SK-N-SH (cell line): Measurements from ENCODE around the gene SAMD4A. TPM values are rescaled to one million over a fixed set of nuclear protein-coding genes. Genes with fewer than 3 reads are reported as not detected.
A peak's percentile ranks its signal among the peaks of the same experiment; 100 is the strongest.

Source experiments
- CTCF ChIA-PET: fragments of 300-600, 350-600 bp; formaldehyde crosslinking; extraction: SDS; loops from one replicate; lab custom pipeline; 2021; lab: Yijun Ruan, JAX
- POLR2A ChIA-PET: fragments of 350-600 bp; sonication (Branson Sonifier 250); formaldehyde crosslinking; extraction: SDS; loops from one replicate; lab custom pipeline; 2020; ENCODE audit warnings: antibody characterized with exemption, inconsistent platforms; lab: Yijun Ruan, JAX
- DNase-seq: peaks from one replicate; pipeline ENCODE4 v3.0.0; 2012
- H2AFZ ChIP-seq: fragments of 200-600 bp; sonication (generic); 2 replicates; pipeline ENCODE4 v1.8.1; 2016; ENCODE audit warnings: antibody characterized with exemption, mild to moderate bottlenecking, low read depth
- H3F3A ChIP-seq: fragments of 200-600 bp; sonication (generic); replicated peaks from 2 replicates; pipeline ENCODE3; 2016; ENCODE audit warnings: antibody characterized with exemption, mild to moderate bottlenecking; ENCODE audit not compliant: insufficient read depth
- H3K27ac ChIP-seq, 2 experiments: fragments of 200-500 bp in 1 of 2; fragments of 200-600 bp in 1 of 2; sonication (Bioruptor generic) in 1 of 2; sonication (generic), shearing (Covaris generic) in 1 of 2; 2 replicates each; pipeline versions ENCODE4 v1.5.1 to v1.6.1; 2014 to 2016; ENCODE audit warnings: low read depth in 2 of 2, inconsistent platforms in 1 of 2, low read length in 1 of 2, mild to moderate bottlenecking in 1 of 2, mixed read lengths in 1 of 2
- H3K27me3 ChIP-seq: fragments of 200-600 bp; sonication (generic), shearing (Covaris generic); 2 replicates; pipeline ENCODE4 v1.6.1; 2016; ENCODE audit warnings: mixed run types; ENCODE audit not compliant: insufficient read depth
- H3K36me3 ChIP-seq, 2 experiments: fragments of 200-500 bp in 1 of 2; fragments of 200-600 bp in 1 of 2; sonication (Bioruptor generic) in 1 of 2; sonication (generic) in 1 of 2; replicated peaks in 1 of 2; 2 replicates each; pipeline versions ENCODE3 to v1.5.1; 2014 to 2016; ENCODE audit warnings: low read length in 1 of 2, mild to moderate bottlenecking in 1 of 2; ENCODE audit not compliant: insufficient read depth in 2 of 2, control insufficient read depth in 1 of 2
- H3K4me1 ChIP-seq, 2 experiments: fragments of 200-500 bp in 1 of 2; fragments of 200-600 bp in 1 of 2; sonication (Bioruptor generic) in 1 of 2; sonication (generic), shearing (Covaris generic) in 1 of 2; 2 replicates each; pipeline versions ENCODE4 v1.5.1 to v1.6.1; 2014 to 2016; ENCODE audit warnings: low read depth in 1 of 2, low read length in 1 of 2, mixed run types in 1 of 2; ENCODE audit not compliant: insufficient read depth in 2 of 2, control insufficient read depth in 1 of 2
- H3K4me2 ChIP-seq: fragments of 200-600 bp; sonication (generic), shearing (Covaris generic); 2 replicates; pipeline ENCODE4 v1.6.1; 2017; ENCODE audit warnings: mixed run types
- H3K4me3 ChIP-seq, 2 experiments: fragments of 200-500 bp in 1 of 2; fragments of 200-600 bp in 1 of 2; sonication (Bioruptor generic) in 1 of 2; sonication (generic), shearing (Covaris generic) in 1 of 2; 2 replicates each; pipeline versions ENCODE4 v1.5.1 to v1.8.1; 2014 to 2016; ENCODE audit warnings: low read depth in 2 of 2, inconsistent platforms in 1 of 2, low read length in 1 of 2, mild to moderate bottlenecking in 1 of 2, mixed read lengths in 1 of 2, moderate library complexity in 1 of 2
- H3K79me2 ChIP-seq: fragments of 200-600 bp; sonication (generic); 2 replicates; pipeline ENCODE4 v1.8.1; 2017; ENCODE audit warnings: mild to moderate bottlenecking; ENCODE audit not compliant: insufficient read depth
- H3K9ac ChIP-seq: fragments of 200-600 bp; sonication (generic); 2 replicates; pipeline ENCODE4 v1.6.1; 2017; ENCODE audit warnings: mixed run types
- H3K9me2 ChIP-seq: fragments of 200-600 bp; sonication (generic); 2 replicates; pipeline ENCODE4 v1.6.1; 2017; ENCODE audit warnings: mixed run types
- H3K9me3 ChIP-seq: fragments of 200-600 bp; sonication (generic); 2 replicates; pipeline ENCODE4 v1.6.1; 2017; ENCODE audit warnings: mixed run types, mild to moderate bottlenecking, moderate library complexity
- H4K20me1 ChIP-seq: fragments of 200-600 bp; sonication (generic); 2 replicates; pipeline ENCODE4 v1.6.1; 2017; ENCODE audit warnings: mild to moderate bottlenecking, mixed run types; ENCODE audit not compliant: insufficient read depth
- CHD2 ChIP-seq: fragments of 150-350 bp; IDR thresholded peaks from 2 replicates; pipeline ENCODE4 v1.6.1; 2018; ENCODE audit warnings: low read length; ENCODE audit not compliant: partially characterized antibody
- CTCF ChIP-seq: fragments of 200-600 bp; sonication (generic); IDR thresholded peaks from 2 replicates; pipeline ENCODE4 v1.6.1; 2017; ENCODE audit warnings: antibody characterized with exemption, mild to moderate bottlenecking, moderate library complexity
- ELF1 ChIP-seq: IDR thresholded peaks from 2 replicates; pipeline ENCODE4 v1.4.0; 2012
- GABPA ChIP-seq: IDR thresholded peaks from 2 replicates; pipeline ENCODE4 v1.4.0; 2012; ENCODE audit warnings: low read depth, mild to moderate bottlenecking
- GATA2 ChIP-seq: sonication (generic); formaldehyde crosslinking; IDR thresholded peaks from 2 replicates; pipeline ENCODE4 v1.5.0; 2020; ENCODE audit warnings: mild to moderate bottlenecking, missing genetic modification reagents
- JUND ChIP-seq: IDR thresholded peaks from 2 replicates; pipeline ENCODE4 v1.4.0; 2012
- MEF2A ChIP-seq: IDR thresholded peaks from 2 replicates; pipeline ENCODE4 v1.4.0; 2012; ENCODE audit warnings: low read depth, borderline replicate concordance
- MXI1 ChIP-seq: IDR thresholded peaks from 2 replicates; pipeline ENCODE4 v1.6.1; 2012; ENCODE audit warnings: mild to moderate bottlenecking, low read depth, low read length, improper control_type of control experiment
- NRF1 ChIP-seq: IDR thresholded peaks from 2 replicates; pipeline ENCODE4 v1.6.1; 2012; ENCODE audit warnings: low read depth, mild to moderate bottlenecking, low read length
- POLR2AphosphoS5 ChIP-seq: IDR thresholded peaks from 2 replicates; pipeline ENCODE4 v1.6.1; 2012; ENCODE audit warnings: low read depth, low read length
- RAD21 ChIP-seq: IDR thresholded peaks from 2 replicates; pipeline ENCODE4 v1.6.1; 2012; ENCODE audit warnings: mild to moderate bottlenecking, low read length
- REST ChIP-seq: IDR thresholded peaks from 2 replicates; pipeline ENCODE4 v1.6.1; 2012; ENCODE audit warnings: mild to moderate bottlenecking, low read depth, low read length, moderate library complexity
- RXRA ChIP-seq: IDR thresholded peaks from 2 replicates; pipeline ENCODE4 v1.4.0; 2012; ENCODE audit warnings: low read depth, mild to moderate bottlenecking, borderline replicate concordance
- SMC3 ChIP-seq: IDR thresholded peaks from 2 replicates; pipeline ENCODE4 v1.6.1; 2012; ENCODE audit warnings: low read depth, low read length, improper control_type of control experiment
- TCF12 ChIP-seq: IDR thresholded peaks from 2 replicates; pipeline ENCODE4 v1.4.0; 2012
- TEAD4 ChIP-seq: IDR thresholded peaks from 2 replicates; pipeline ENCODE4 v1.4.0; 2012; ENCODE audit warnings: mild to moderate bottlenecking, borderline replicate concordance; ENCODE audit not compliant: insufficient read depth
- USF2 ChIP-seq: fragments of 150-350 bp; IDR thresholded peaks from 2 replicates; pipeline ENCODE4 v1.6.1; 2017; ENCODE audit warnings: antibody characterized with exemption, low read length, low read depth, borderline replicate concordance
- YY1 ChIP-seq: IDR thresholded peaks from 2 replicates; pipeline ENCODE4 v1.4.0; 2012; ENCODE audit warnings: low read depth, mild to moderate bottlenecking
- polyA plus RNA-seq, 3 experiments: library from polyadenylated mRNA; depleted of rRNA; stranded (reverse); fragments of >200 nt; gene quantifications; 2 replicates each; pipeline ENCODE4 v1.2.3, GENCODE V29; 2012
- TF ChIP-seq, protein P1 (sequence below): IDR thresholded peaks from 2 replicates; pipeline ENCODE4 v1.4.0; 2012; ENCODE audit warnings: low read depth
- TF ChIP-seq, protein P2 (sequence below): IDR thresholded peaks from 2 replicates; pipeline ENCODE4 v1.4.0; 2012; ENCODE audit warnings: low read depth, borderline replicate concordance
- TF ChIP-seq, protein P3 (sequence below): IDR thresholded peaks from 2 replicates; pipeline ENCODE4 v1.4.0; 2012; ENCODE audit warnings: low read depth, borderline replicate concordance

Gene SAMD4A
- polyA plus RNA-seq, 1 of the 3 experiments (the other 2 are of a cell fraction) = 5.0 TPM

DNA sequence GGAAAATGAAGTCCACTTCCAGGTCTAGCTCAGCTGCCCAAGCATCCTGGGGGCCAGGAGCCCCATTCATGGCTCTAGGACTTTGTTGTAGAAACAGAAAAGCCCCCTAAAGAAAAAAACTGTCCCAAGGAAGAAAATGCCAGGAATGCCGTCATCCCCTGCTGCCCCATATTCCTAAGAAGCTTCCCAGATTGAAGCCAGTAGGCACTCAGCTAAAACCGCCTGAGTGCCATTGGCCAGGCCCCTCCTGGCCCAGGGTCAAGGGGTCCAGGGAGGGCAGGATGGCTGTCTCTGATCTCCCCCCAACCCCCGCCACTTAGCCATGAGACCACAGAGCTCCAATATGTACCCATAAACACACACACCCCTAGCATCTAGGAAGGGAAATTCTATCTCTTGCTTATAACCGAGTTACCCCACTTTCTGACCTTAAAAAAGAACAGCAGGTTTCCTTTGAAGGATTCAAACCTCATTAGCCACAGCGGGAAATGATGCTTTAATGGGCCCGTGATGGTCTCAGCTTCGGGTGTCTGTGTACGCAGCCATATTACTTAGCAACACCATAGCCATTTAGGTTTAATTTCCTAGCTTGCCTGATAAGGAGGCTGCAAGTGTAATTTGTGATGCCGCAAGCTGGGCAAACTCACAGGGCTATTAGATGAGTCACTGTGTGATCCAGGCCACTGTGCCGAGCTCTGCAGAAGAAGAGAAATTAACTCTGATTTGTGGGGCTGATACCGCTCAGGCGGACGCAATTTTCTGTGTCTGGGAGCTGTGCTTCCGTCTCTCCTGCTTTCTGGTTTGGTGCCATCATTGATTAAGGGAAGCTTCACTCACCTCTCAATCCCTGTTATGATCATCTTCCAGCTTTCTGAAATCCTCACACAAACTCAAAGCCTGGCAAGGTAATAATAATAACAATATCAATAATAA, 251.5 kb downstream of the SAMD4A start (continued):
- TF ChIP-seq MXI1 (peak; percentile 57; the same call in 1 of the 2 replicates), JUND (peak; percentile 84), RAD21 (peak; percentile 28), NRF1 (no peak), USF2 (no peak), RXRA (peak; percentile 14; the same call in 1 of the 2 replicates), YY1 (0 out of 2 replicates have a peak, but pooled peaks have one; percentile 19), CHD2 (peak; percentile 74)
- TF ChIP-seq, protein P1, sequence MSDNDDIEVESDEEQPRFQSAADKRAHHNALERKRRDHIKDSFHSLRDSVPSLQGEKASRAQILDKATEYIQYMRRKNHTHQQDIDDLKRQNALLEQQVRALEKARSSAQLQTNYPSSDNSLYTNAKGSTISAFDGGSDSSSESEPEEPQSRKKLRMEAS = peak; percentile 70
- TF ChIP-seq, protein P2, sequence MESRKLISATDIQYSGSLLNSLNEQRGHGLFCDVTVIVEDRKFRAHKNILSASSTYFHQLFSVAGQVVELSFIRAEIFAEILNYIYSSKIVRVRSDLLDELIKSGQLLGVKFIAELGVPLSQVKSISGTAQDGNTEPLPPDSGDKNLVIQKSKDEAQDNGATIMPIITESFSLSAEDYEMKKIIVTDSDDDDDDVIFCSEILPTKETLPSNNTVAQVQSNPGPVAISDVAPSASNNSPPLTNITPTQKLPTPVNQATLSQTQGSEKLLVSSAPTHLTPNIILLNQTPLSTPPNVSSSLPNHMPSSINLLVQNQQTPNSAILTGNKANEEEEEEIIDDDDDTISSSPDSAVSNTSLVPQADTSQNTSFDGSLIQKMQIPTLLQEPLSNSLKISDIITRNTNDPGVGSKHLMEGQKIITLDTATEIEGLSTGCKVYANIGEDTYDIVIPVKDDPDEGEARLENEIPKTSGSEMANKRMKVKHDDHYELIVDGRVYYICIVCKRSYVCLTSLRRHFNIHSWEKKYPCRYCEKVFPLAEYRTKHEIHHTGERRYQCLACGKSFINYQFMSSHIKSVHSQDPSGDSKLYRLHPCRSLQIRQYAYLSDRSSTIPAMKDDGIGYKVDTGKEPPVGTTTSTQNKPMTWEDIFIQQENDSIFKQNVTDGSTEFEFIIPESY = no peak

GRCh38 chr14:54822685-54823084, 255.8 kb downstream of the SAMD4A start:
- no peaks in the 10 kb centered on the region for H3K9me3 ChIP-seq
- H3F3A ChIP-seq = peaks cover 5% of the 10 kb centered on the region
- CTCF ChIA-PET = interaction anchor here (0.7 kb wide), 1 partner anchor 117 kb away, joined by 3 read pairs; no protein-coding TSS in a partner anchor
- H3K79me2 ChIP-seq = no peaks in the 10 kb centered on the region
- H3K4me2 ChIP-seq = no peak overlapping the region
- H3K9me2 ChIP-seq = no peaks in the 10 kb centered on the region
- H3K4me1 ChIP-seq = peaks cover 5 to 24% of the 10 kb centered on the region in 2 experiments; a peak in 3 of 4 replicates
- POLR2A ChIA-PET = no interaction called here
- no peak overlapping the region for H3K4me3 ChIP-seq
- no peaks in the 10 kb centered on the region for H4K20me1 ChIP-seq
- H3K27me3 ChIP-seq = no peaks in the 10 kb centered on the region
- no peak overlapping the region for H2AFZ ChIP-seq
- no peak for DNase-seq
- no peaks in the 10 kb centered on the region for H3K36me3 ChIP-seq
- no peak overlapping the region for H3K9ac ChIP-seq
- no peak overlapping the region for H3K27ac ChIP-seq
- TF ChIP-seq REST (no peak), CTCF (no peak), GABPA (no peak), TEAD4 (no peak), MEF2A (no peak), CHD2 (no peak), ELF1 (no peak), GATA2 (CRISPR knock-in tag) (no peak), SMC3 (no peak), TCF12 (no peak), YY1 (no peak), MXI1 (no peak), POLR2AphosphoS5 (no peak)
- TF ChIP-seq, protein P3, sequence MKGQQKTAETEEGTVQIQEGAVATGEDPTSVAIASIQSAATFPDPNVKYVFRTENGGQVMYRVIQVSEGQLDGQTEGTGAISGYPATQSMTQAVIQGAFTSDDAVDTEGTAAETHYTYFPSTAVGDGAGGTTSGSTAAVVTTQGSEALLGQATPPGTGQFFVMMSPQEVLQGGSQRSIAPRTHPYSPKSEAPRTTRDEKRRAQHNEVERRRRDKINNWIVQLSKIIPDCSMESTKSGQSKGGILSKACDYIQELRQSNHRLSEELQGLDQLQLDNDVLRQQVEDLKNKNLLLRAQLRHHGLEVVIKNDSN = no peak
- TF ChIP-seq, protein P1 = no peak
